ENCODE measurements around the gene DYNLL1.
"Not testable (repeated sequence)": the region's sequence is repeated elsewhere in the genome, so short reads cannot be mapped to it uniquely, and the experiment has no call there.

The DYNLL1 gene

GRCh38 chr12:120475643-120476042, 20.3 kb upstream of the DYNLL1 start:
- no peak for DNase-seq

- DNase-seq: no peak
Observed at GRCh38 chr12:120479458-120479857, 16.5 kb upstream of the DYNLL1 start.

DNA sequence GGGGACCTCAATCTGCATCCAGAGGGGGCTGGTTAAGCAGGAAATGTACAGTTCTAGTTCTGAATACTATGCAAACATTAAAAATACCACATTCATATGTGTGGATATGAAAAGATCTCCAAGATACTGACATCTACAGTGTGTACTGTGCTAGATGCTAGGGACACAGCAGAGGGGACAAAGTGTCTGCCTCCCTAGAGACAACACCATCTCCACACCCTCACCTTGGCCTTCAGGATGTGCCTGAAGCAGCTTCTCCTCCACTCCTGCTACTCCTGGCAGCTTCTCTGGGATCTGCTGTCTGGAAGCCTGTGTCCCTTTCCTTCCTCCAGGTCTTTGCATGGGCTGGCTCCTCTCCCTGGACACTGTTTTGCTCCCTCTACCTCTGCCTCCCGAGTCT, 15.7 kb upstream of the DYNLL1 start:
- no peak for DNase-seq

GRCh38 chr12:120481022-120481767, 14.7 kb upstream of the DYNLL1 start:
- DNase-seq: no peak

DNA sequence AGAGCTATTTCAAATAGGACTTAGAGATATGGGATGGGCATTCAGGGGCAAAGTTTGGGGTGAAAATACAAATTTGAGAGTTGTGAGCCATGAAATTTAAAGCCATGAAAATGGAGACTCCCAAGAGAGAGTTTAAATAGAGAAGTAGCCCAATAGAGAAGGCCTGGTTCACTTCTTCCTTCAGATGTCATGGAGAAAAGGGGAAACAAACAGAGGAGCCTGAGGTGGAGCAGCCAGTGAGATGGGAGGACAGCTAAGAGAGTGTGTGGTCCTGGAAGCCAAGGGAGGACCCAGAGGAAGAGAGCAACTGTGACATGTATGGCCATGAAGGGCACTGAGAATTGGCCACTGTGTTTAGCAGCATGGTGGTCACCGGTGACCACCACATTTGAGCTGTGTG, 12.3 kb upstream of the DYNLL1 start:
- no peak for DNase-seq

DNA sequence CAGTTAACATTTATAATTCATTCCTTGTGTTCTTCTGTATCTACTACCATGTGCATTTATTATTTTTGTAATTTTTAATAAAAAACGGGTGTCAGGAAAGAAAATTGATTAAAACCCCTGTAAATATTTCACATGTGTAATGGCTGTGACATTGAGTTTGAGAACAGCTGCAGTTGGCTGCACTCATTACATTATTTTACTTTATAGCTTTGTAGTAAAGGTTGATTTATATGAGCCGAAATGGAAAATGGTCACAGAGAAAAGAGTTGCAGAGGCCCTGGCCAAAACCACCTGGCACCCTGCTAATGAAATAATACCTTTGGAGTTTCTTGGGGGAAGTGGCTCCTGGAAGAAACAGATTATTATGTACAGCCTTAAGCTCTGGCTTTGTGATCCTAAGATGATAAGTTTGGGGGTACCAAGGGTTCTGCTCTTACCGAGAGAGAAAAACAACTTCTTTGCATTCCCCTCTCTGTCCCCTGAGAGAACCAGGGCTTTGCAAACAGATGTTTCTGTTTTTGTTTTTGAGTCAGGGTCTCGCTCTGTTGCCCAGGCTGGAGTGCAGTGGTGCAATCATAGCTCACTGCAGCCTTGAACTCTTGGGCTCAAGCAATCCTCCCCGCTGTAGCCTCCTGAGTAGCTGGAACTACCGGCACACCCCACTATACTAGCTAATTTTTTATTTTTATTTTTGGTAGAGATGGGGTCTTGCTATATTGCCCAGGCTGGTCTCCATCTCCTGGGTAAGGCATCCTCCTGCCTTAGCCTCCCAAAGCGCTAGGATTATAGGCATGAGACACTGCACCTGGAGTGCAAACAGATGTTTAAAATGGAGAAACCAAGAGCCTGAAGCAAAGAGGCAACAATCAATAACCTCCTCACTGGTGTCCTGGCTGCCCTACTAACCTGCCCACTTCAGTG, 9.7 kb upstream of the DYNLL1 start:
- DNase-seq: no peak

- not testable (repeated sequence) for DNase-seq
Observed at GRCh38 chr12:120487552-120487951, 8.4 kb upstream of the DYNLL1 start.

DNA sequence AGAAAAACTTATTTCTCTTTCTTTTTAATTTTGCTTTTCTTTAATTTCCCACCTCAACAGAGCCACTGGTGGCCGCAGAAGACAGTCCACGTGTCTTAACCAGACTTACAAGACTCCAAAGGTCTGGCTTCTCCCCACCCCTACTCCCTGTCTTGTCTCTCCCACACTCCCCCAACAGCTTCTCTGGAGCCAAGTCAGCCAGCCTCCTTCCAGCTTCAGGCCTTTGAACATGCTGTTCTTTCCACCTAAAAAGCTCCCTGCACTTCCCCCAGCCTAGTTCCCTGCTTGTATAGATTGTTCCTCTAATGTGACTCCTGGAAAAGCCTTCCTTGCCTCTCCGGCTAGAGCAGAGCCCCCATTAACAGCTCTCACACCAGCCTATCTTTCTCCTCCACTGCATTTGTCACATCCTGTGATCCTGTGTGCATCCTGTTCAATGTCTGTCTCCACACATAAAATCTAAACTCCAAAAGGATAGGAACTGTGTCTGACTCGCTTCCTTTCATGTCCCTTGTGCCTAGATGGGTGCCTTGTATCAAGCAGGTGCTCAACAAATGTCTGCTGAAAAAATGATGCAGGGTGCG, 7.8 kb upstream of the DYNLL1 start:
- no peak for DNase-seq

DNA sequence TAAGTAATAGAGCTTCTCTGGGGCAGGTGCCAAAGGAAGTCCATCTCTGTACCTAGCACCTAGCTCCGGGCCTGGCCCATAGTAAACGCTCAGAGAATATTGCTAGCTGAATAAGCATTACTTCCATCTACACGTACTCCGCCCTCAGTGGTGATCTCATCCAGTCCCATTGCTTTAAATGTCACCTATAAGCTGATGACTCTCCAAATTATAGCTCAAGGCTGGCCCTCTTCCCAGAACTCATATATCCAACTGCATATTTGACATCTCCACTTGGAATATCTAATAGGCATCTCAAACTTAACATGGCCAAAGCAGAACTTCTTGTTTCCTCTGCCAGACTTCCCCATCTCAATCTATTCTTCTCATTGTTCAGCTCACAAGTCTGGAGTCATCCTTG, 6.9 kb upstream of the DYNLL1 start:
- no peak for DNase-seq

GRCh38 chr12:120490325-120490724, 5.6 kb upstream of the DYNLL1 start:
- no peak for DNase-seq

GRCh38 chr12:120490833-120491512, 4.9 kb upstream of the DYNLL1 start:
- no peak for DNase-seq

- DNase-seq: no peak
Observed at GRCh38 chr12:120495186-120495730, 655 bp upstream of the DYNLL1 start.

GRCh38 chr12:120496413-120497340, 764 bp downstream of the DYNLL1 start:
- DNase-seq: peak; percentile 41

- no peak for DNase-seq
Observed at GRCh38 chr12:120497524-120498150, 1.7 kb downstream of the DYNLL1 start.

GRCh38 chr12:120498870-120499515, 3.1 kb downstream of the DYNLL1 start:
- no peak for DNase-seq

GRCh38 chr12:120500581-120500980, 4.7 kb downstream of the DYNLL1 start:
- DNase-seq: no peak

GRCh38 chr12:120504587-120504986, 8.7 kb downstream of the DYNLL1 start:
- DNase-seq: no peak

- DNase-seq: no peak
Observed at GRCh38 chr12:120508537-120508936, 12.6 kb downstream of the DYNLL1 start.

DNA sequence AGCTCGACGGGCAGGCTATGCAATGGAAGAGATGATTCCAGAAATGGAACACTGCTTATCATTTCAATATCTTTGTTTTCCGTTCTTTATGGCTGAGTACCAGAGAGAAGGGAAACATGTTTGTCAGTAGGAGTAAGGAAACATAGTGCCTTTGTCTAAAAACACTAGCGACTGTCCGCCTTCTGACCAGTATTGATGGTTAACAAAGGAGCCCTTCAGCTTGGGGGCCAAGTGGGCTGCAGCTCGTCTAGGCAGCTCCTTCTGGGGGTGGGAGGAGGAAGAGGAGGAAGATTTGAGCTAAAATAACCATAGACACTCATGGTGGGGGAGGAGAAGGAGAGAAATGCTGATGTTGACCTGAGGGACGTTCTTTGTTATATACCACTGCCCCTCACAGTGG, 18.1 kb downstream of the DYNLL1 start:
- DNase-seq: no peak

DNA sequence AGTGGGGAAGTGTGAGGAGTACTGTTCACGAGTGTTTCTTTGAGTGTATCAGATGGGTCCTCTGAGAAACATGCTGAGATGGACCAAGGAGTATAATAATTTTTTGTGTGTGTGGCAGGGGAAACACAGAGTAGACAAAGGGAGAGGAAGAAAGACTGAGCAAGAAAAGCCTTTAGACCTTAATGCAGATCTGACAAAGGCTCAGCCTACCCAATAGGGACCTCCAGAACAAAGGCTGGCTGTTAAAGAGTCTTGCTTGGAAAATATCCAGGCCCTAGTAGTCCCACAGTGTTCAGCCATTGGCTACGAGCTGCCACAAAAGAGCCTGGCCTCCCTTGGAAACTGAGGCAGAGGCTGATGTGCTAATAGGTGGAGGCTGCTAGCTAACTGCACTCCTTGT, 19.6 kb downstream of the DYNLL1 start:
- DNase-seq: no peak

DNA sequence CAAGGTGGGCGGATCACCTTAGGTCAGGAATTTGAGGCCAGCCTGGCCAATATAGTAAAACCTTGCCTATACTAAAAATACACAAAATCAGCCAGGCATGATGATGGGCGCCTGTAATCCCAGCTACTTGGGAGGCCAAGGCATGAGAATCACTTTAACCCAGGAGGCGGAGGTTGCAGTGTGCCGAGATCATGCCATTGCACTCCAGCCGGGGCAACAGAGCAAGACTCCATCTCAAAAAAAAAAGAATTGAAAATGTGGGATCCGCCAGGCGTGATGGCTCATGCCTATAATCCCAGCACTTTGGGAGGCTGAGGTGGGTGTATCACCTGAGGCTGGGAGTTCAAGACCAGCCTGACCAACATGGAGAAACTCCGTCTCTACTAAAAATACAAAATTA, 23.4 kb downstream of the DYNLL1 start:
- DNase-seq: not testable (repeated sequence)
